GM12878 (cell line): ENCODE measurements around the gene PIMREG. TPM values are rescaled to one million over a fixed set of nuclear protein-coding genes. Genes with fewer than 3 reads are reported as not detected.

Experiments
- ATAC-seq: fragments of 200-7000 bp; cut with Tn5 transposase; 3 replicates; pipeline ENCODE4 v1.9.1; 2020; ENCODE audit warnings: mild to moderate bottlenecking, moderate library complexity
- BruUV-seq: library from RNA; stranded (reverse); fragments of 400-500 nt; replicated peaks from 2 replicates; lab custom pipeline; 2021; lab: Mats Ljungman, UMichigan
- CTCF ChIA-PET: fragments of 300-600 bp; sonication (Branson Sonifier 250); formaldehyde crosslinking; extraction: SDS; loops from one replicate; lab custom pipeline; 2021; ENCODE audit warnings: inconsistent platforms; lab: Yijun Ruan, JAX
- POLR2A ChIA-PET: fragments of 350-600 bp; formaldehyde crosslinking; extraction: SDS; loops from one replicate; lab custom pipeline; 2021; ENCODE audit warnings: inconsistent platforms; lab: Charles Lee
- RAD21 ChIA-PET: fragments of 300-600 bp; sonication (Branson Sonifier 250); formaldehyde crosslinking; loops from one replicate; lab custom pipeline; 2023; ENCODE audit warnings: antibody characterized with exemption; ENCODE audit not compliant: unreplicated experiment; lab: Charles Lee
- SMC1A ChIA-PET: fragments of 300-600 bp; sonication (Branson Sonifier 250); formaldehyde crosslinking; loops from one replicate; lab custom pipeline; 2023; ENCODE audit not compliant: unreplicated experiment, uncharacterized antibody; lab: Charles Lee
- DNase-seq: peaks from one replicate; pipeline ENCODE4 v3.0.0-alpha.2; 2011; ENCODE audit warnings: low read depth, low spot score
- FAIRE-seq: peaks from 3 replicates; lab custom pipeline; 2011; peaks lifted over from hg19 to GRCh38; lab: Jason Lieb, UNC
- H2AFZ ChIP-seq: 2 replicates; pipeline ENCODE4 v1.6.0; 2011; ENCODE audit warnings: low read depth, low read length, control low read depth; ENCODE audit not compliant: control insufficient read depth
- H3K27ac ChIP-seq: 2 replicates; pipeline ENCODE4 v1.5.1; 2011; ENCODE audit warnings: control low read depth; ENCODE audit not compliant: control insufficient read depth, insufficient read depth
- H3K27me3 ChIP-seq, 2 experiments: replicated peaks in 1 of 2; 2 replicates each; pipeline versions ENCODE4 v1.6.0 to v1.6.1; 2011; ENCODE audit warnings: low read length in 1 of 2; ENCODE audit not compliant: control insufficient read depth in 2 of 2, insufficient read depth in 2 of 2
- H3K36me3 ChIP-seq, 2 experiments: 2 replicates each; pipeline ENCODE4 v1.5.1; 2011; ENCODE audit warnings: low read length in 1 of 2; ENCODE audit not compliant: control insufficient read depth in 2 of 2, insufficient read depth in 2 of 2
- H3K4me1 ChIP-seq: 2 replicates; pipeline ENCODE4 v1.6.1; 2011; ENCODE audit warnings: mild to moderate bottlenecking, low read length, moderate library complexity, mixed read lengths; ENCODE audit not compliant: control insufficient read depth, insufficient read depth
- H3K4me2 ChIP-seq: 2 replicates; pipeline ENCODE4 v1.6.0; 2011; ENCODE audit warnings: control low read depth; ENCODE audit not compliant: control insufficient read depth, insufficient read depth
- H3K4me3 ChIP-seq: fragments of 200-600 bp; sonication (generic); 2 replicates; pipeline ENCODE4 v1.5.1; 2016
- H3K79me2 ChIP-seq: 2 replicates; pipeline ENCODE4 v1.6.0; 2011; ENCODE audit warnings: low read length; ENCODE audit not compliant: control insufficient read depth, insufficient read depth
- H3K9ac ChIP-seq: 2 replicates; pipeline ENCODE4 v1.8.0; 2011; ENCODE audit warnings: low read length, control low read depth, mixed read lengths; ENCODE audit not compliant: control insufficient read depth, insufficient read depth
- H3K9me3 ChIP-seq: replicated peaks from 3 replicates; pipeline ENCODE4 v1.5.1; 2011; ENCODE audit warnings: mild to moderate bottlenecking, low read length; ENCODE audit not compliant: control insufficient read depth, insufficient read depth
- H4K20me1 ChIP-seq: 2 replicates; pipeline ENCODE4 v1.6.0; 2011; ENCODE audit not compliant: control insufficient read depth, insufficient read depth
- NBN ChIP-seq: fragments of 450-650 bp; IDR thresholded peaks from 2 replicates; pipeline ENCODE4 v1.6.1; 2016
- NFYA ChIP-seq: IDR thresholded peaks from 2 replicates; pipeline ENCODE4 v1.6.1; 2011; ENCODE audit warnings: low read depth, mild to moderate bottlenecking, low read length, improper control_type of control experiment, borderline replicate concordance
- POLR2A ChIP-seq: IDR thresholded peaks from 2 replicates; pipeline ENCODE4 v1.6.1; 2011; ENCODE audit warnings: low read depth, mild to moderate bottlenecking, low read length
- RAD51 ChIP-seq: fragments of 450-650 bp; IDR thresholded peaks from 2 replicates; pipeline ENCODE4 v1.6.1; 2016; ENCODE audit warnings: moderate library complexity, mild to moderate bottlenecking, inconsistent platforms
- SMAD1 ChIP-seq: fragments of 450-650 bp; IDR thresholded peaks from 2 replicates; pipeline ENCODE4 v1.6.1; 2018; ENCODE audit warnings: mild to moderate bottlenecking, low read depth; ENCODE audit not compliant: partially characterized antibody
- ZNF384 ChIP-seq: IDR thresholded peaks from 2 replicates; pipeline ENCODE4 v1.6.1; 2012; ENCODE audit warnings: low read depth, mild to moderate bottlenecking, low read length, improper control_type of control experiment, borderline replicate concordance
- WGBS: methylation state at CpG from one replicate; pipeline ENCODE4 v1.1.6; 2016; ENCODE audit warnings: low lambda C conversion rate; ENCODE audit not compliant: insufficient replicate concordance, insufficient coverage; ENCODE audit errors: missing lambda C conversion rate; 5-methylcytosine and 5-hydroxymethylcytosine counted together
- in situ Hi-C: fragments of 300-500 bp; cut with MboI; formaldehyde crosslinking; loops from 9 replicates; pipeline ENCODE4 v1.14.3; 2018; ENCODE audit warnings: mixed read lengths
- intact Hi-C: fragments of 100-400 bp; cut with micrococcal nuclease; formaldehyde crosslinking; loops from one replicate; pipeline ENCODE4 v1.14.2; 2022; ENCODE audit not compliant: unreplicated experiment
- polyA plus RNA-seq, 11 experiments: library from polyadenylated mRNA; depleted of rRNA in 4 of 11; unstranded in 6 of 11; stranded (reverse) in 5 of 11; fragments of >200 nt; fragmentation: Nextera tagmentation in 4 of 11; fragmentation: Illumina TruSeq in 1 of 11; extraction: Ambion mirVana in 4 of 11; extraction: Trizol in 1 of 11; gene quantifications; 1 replicate in 1 of 11; 2 replicates in 10 of 11; pipeline versions ENCODE4 v1.2.1 to v1.2.3, GENCODE V29; 2011 to 2016; ENCODE audit warnings: inconsistent platforms in 2 of 11, missing spikeins in 2 of 11, low read depth in 1 of 11
- total RNA-seq, 4 experiments: library from RNA; depleted of rRNA in 3 of 4; stranded (reverse); fragments of >200 nt in 3 of 4; fragmentation: Illumina TruSeq in 1 of 4; extraction: Trizol in 1 of 4; gene quantifications; 2 replicates each; pipeline versions ENCODE4 v1.2.1 to v1.2.3, GENCODE V29; 2013 to 2021
- TF ChIP-seq, protein P1 (sequence below): fragments of 450-650 bp; IDR thresholded peaks from 2 replicates; pipeline ENCODE4 v1.6.1; 2017; ENCODE audit warnings: antibody characterized with exemption, mild to moderate bottlenecking, moderate library complexity
- TF ChIP-seq, protein P2 (sequence below): fragments of 450-650 bp; IDR thresholded peaks from 2 replicates; pipeline ENCODE4 v1.6.1; 2017; ENCODE audit warnings: low read depth, mild to moderate bottlenecking, moderate library complexity

The PIMREG gene
- total and polyA plus RNA-seq, 10 of the 15 experiments (the other 5 are each of a cell fraction or from before 2014, with no cell fraction given), result 2.8 to 35.8 (median 25.2) TPM

DNA sequence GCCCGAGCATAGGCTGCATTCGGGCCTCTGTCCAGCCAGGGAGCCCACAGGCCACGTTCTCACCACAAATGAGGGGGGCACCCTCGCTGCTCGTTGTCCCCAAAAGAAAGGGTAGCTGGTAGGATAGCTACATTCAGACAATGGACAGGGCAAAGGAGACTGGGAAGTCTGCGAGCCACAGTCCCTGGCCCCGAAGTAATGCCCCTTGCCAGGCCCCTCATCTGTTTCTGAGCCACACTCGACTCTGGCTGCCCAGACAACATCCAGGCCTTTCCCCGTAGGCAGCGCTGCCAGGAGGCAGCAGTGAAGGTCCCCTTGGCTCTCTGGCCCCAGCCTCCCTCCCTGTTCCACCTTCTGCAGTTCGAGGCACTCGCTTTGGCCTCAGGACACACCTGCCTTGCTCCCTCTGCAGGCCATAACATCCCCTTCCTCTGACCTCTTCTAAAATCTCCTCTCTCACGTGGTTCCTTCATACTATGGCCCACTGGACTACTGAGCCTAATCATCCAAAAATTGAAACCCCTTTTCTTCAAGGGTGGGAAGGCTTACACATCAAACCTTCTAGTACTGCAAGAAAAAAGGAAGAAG lies 21.5 kb upstream of the PIMREG start:
- intact Hi-C loops, result loop anchor here (5.0 kb wide), 1 partner anchor 715 kb away; no protein-coding TSS in a partner anchor
- Histone ChIP-seq H3K4me3 (no peak overlapping the region), H3K36me3 (no peaks in the 10 kb centered on the region), H3K9ac (no peak overlapping the region), H3K79me2 (no peaks in the 10 kb centered on the region), H3K4me1 (peaks cover 7% of the 10 kb centered on the region), H3K27me3 (no peaks in the 10 kb centered on the region; a peak in 2 of 4 replicates), H2AFZ (no peak overlapping the region), H3K4me2 (no peak overlapping the region), H3K9me3 (no peaks in the 10 kb centered on the region), H4K20me1 (no peaks in the 10 kb centered on the region), H3K27ac (no peak overlapping the region)
- WGBS, result 27% methylated on average over 12 of the region's 13 CpGs
- in situ Hi-C loops, result loop anchor here (5.0 to 25.0 kb wide), 2 partner anchors 710 to 835 kb away; no protein-coding TSS in a partner anchor
- BruUV-seq, result no TSS peak
- FAIRE-seq, result no peak
- DNase-seq, result no peak
- POLR2A ChIA-PET, result no interaction called here
- RAD21 ChIA-PET, result interaction anchor here (0.7 to 1.3 kb wide), 2 partner anchors 13 to 835 kb away, joined by 3 to 5 read pairs; no protein-coding TSS in a partner anchor
- no peak for ATAC-seq
- CTCF ChIA-PET, result interaction anchor here (0.6 to 2.8 kb wide), 6 partner anchors 11 to 838 kb away, joined by 3 to 9 read pairs (median 6); partner anchors contain the start of genes AIPL1 and NLRP1
- SMC1A ChIA-PET, result interaction anchor here (1.3 to 1.4 kb wide), 2 partner anchors 13 to 835 kb away, joined by 3 to 4 read pairs; no protein-coding TSS in a partner anchor
- TF ChIP-seq NFYA, result no peak
- no peak for TF ChIP-seq SMAD1
- TF ChIP-seq, protein P1, sequence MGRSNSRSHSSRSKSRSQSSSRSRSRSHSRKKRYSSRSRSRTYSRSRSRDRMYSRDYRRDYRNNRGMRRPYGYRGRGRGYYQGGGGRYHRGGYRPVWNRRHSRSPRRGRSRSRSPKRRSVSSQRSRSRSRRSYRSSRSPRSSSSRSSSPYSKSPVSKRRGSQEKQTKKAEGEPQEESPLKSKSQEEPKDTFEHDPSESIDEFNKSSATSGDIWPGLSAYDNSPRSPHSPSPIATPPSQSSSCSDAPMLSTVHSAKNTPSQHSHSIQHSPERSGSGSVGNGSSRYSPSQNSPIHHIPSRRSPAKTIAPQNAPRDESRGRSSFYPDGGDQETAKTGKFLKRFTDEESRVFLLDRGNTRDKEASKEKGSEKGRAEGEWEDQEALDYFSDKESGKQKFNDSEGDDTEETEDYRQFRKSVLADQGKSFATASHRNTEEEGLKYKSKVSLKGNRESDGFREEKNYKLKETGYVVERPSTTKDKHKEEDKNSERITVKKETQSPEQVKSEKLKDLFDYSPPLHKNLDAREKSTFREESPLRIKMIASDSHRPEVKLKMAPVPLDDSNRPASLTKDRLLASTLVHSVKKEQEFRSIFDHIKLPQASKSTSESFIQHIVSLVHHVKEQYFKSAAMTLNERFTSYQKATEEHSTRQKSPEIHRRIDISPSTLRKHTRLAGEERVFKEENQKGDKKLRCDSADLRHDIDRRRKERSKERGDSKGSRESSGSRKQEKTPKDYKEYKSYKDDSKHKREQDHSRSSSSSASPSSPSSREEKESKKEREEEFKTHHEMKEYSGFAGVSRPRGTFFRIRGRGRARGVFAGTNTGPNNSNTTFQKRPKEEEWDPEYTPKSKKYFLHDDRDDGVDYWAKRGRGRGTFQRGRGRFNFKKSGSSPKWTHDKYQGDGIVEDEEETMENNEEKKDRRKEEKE, result no peak
- no peak for TF ChIP-seq NBN
- TF ChIP-seq POLR2A, result no peak
- TF ChIP-seq RAD51, result no peak
- TF ChIP-seq, protein P2, sequence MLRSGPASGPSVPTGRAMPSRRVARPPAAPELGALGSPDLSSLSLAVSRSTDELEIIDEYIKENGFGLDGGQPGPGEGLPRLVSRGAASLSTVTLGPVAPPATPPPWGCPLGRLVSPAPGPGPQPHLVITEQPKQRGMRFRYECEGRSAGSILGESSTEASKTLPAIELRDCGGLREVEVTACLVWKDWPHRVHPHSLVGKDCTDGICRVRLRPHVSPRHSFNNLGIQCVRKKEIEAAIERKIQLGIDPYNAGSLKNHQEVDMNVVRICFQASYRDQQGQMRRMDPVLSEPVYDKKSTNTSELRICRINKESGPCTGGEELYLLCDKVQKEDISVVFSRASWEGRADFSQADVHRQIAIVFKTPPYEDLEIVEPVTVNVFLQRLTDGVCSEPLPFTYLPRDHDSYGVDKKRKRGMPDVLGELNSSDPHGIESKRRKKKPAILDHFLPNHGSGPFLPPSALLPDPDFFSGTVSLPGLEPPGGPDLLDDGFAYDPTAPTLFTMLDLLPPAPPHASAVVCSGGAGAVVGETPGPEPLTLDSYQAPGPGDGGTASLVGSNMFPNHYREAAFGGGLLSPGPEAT, result no peak
- no peak for TF ChIP-seq ZNF384
